HCT116 (cell line): ENCODE data around the gene TTYH3. TPM values are rescaled to one million over a fixed set of nuclear protein-coding genes. Genes with fewer than 3 reads are reported as not detected.

Source experiments
- ATAC-seq: fragments of 200-7000 bp; cut with Tn5 transposase; 2 replicates; pipeline ENCODE4 v1.9.1; 2020; ENCODE audit warnings: mild to moderate bottlenecking, moderate library complexity
- BruUV-seq: library from RNA; stranded (reverse); fragments of 400-500 nt; replicated peaks from 2 replicates; lab custom pipeline; 2021; lab: Mats Ljungman, UMichigan
- CTCF ChIA-PET: fragments of 300-600 bp; sonication (Branson Sonifier 250); formaldehyde crosslinking; loops from one replicate; lab custom pipeline; 2021; ENCODE audit warnings: antibody characterized with exemption; lab: Charles Lee
- POLR2A ChIA-PET: fragments of 300-600, 350-600 bp; sonication (Branson Sonifier 250); formaldehyde crosslinking; loops from one replicate; lab custom pipeline; 2021; ENCODE audit warnings: antibody characterized with exemption; lab: Charles Lee
- RAD21 ChIA-PET, 2 experiments: fragments of 300-600 bp; sonication (Branson Sonifier 250); formaldehyde crosslinking; loops; one replicate each; lab custom pipeline; 2023; ENCODE audit warnings: low total read pairs in 2 of 2; ENCODE audit not compliant: uncharacterized antibody in 2 of 2, unreplicated experiment in 2 of 2, low non-redundant PET in 1 of 2; lab: Charles Lee
- DNase-seq: peaks from one replicate; pipeline ENCODE4 v3.0.0-alpha.2; 2010; ENCODE audit warnings: low read depth, low spot score
- H2AFZ ChIP-seq: fragments of 200-600 bp; shearing (Covaris generic), sonication (generic); 2 replicates; pipeline ENCODE4 v1.6.1; 2017; ENCODE audit warnings: low read depth, mixed run types, mixed read lengths, antibody characterized with exemption, low read length; ENCODE audit not compliant: poor library complexity, severe bottlenecking
- H3K27ac ChIP-seq: 2 replicates; pipeline ENCODE4 v1.5.1; 2012; ENCODE audit warnings: low read depth, low read length
- H3K27me3 ChIP-seq: fragments of 200-600 bp; sonication (generic); 2 replicates; pipeline ENCODE4 v1.6.1; 2016; ENCODE audit warnings: mixed run types, low read length, mixed read lengths; ENCODE audit not compliant: insufficient read depth
- H3K36me3 ChIP-seq, 2 experiments: fragments of 200-500 bp in 1 of 2; fragments of 200-600 bp in 1 of 2; sonication (Bioruptor generic) in 1 of 2; sonication (generic) in 1 of 2; 2 replicates each; pipeline versions ENCODE4 v1.5.1 to v1.6.1; 2014 to 2016; ENCODE audit warnings: low read length in 2 of 2, inconsistent platforms in 1 of 2, mixed read lengths in 1 of 2, mixed run types in 1 of 2; ENCODE audit not compliant: insufficient read depth in 2 of 2, control insufficient read depth in 1 of 2
- H3K4me1 ChIP-seq, 2 experiments: fragments of 200-600 bp in 1 of 2; sonication (generic) in 1 of 2; 2 replicates each; pipeline versions ENCODE4 v1.5.1 to v1.6.1; 2012 to 2017; ENCODE audit warnings: low read length in 2 of 2, inconsistent platforms in 1 of 2, mild to moderate bottlenecking in 1 of 2, mixed read lengths in 1 of 2, mixed run types in 1 of 2, moderate library complexity in 1 of 2; ENCODE audit not compliant: insufficient read depth in 2 of 2, control insufficient read depth in 1 of 2
- H3K4me2 ChIP-seq: fragments of 200-600 bp; sonication (generic); 2 replicates; pipeline ENCODE4 v1.6.1; 2017; ENCODE audit warnings: mixed run types, low read length, mixed read lengths
- H3K4me3 ChIP-seq, 2 experiments: fragments of 200-600 bp in 1 of 2; sonication (generic) in 1 of 2; replicated peaks in 1 of 2; 2 replicates each; pipeline ENCODE4 v1.5.1; 2011 to 2016; ENCODE audit warnings: low read length in 2 of 2, control low read depth in 1 of 2, low read depth in 1 of 2, mild to moderate bottlenecking in 1 of 2, mixed read lengths in 1 of 2, mixed run types in 1 of 2
- H3K79me2 ChIP-seq: fragments of 200-600 bp; sonication (generic); 2 replicates; pipeline ENCODE4 v1.6.1; 2017; ENCODE audit warnings: mild to moderate bottlenecking, mixed run types, low read length, moderate library complexity, mixed read lengths; ENCODE audit not compliant: insufficient read depth
- H3K9ac ChIP-seq: fragments of 200-600 bp; sonication (generic); 2 replicates; pipeline ENCODE4 v1.6.1; 2016; ENCODE audit warnings: low read length, mixed read lengths
- H3K9me2 ChIP-seq: fragments of 200-600 bp; sonication (generic), shearing (Covaris generic); 2 replicates; pipeline ENCODE4 v1.6.1; 2017; ENCODE audit warnings: mixed run types, mild to moderate bottlenecking, moderate library complexity; ENCODE audit not compliant: insufficient read depth
- H3K9me3 ChIP-seq, 2 experiments: fragments of 200-500 bp in 1 of 2; fragments of 200-600 bp in 1 of 2; sonication (Bioruptor generic) in 1 of 2; sonication (generic) in 1 of 2; 2 replicates each; pipeline ENCODE4 v1.6.1; 2014 to 2017; ENCODE audit warnings: low read length in 2 of 2, mixed read lengths in 2 of 2, inconsistent platforms in 1 of 2, low read depth in 1 of 2, mild to moderate bottlenecking in 1 of 2, mixed run types in 1 of 2, moderate library complexity in 1 of 2; ENCODE audit not compliant: control insufficient read depth in 1 of 2, insufficient read depth in 1 of 2
- H4K20me1 ChIP-seq: fragments of 200-600 bp; sonication (generic), shearing (Covaris generic); 2 replicates; pipeline ENCODE4 v1.6.1; 2017; ENCODE audit warnings: mixed run types, mild to moderate bottlenecking, moderate library complexity; ENCODE audit not compliant: insufficient read depth
- CBX3 ChIP-seq: IDR thresholded peaks from 2 replicates; pipeline ENCODE4 v1.6.1; 2012; ENCODE audit warnings: low read depth
- EZH2 ChIP-seq: fragments of 200-600 bp; sonication (generic); IDR thresholded peaks from 2 replicates; pipeline ENCODE4 v1.6.1; 2017; ENCODE audit warnings: antibody characterized with exemption, mixed run types
- EZH2phosphoT487 ChIP-seq: fragments of 200-600 bp; IDR thresholded peaks from 2 replicates; pipeline ENCODE4 v1.6.1; 2018; ENCODE audit warnings: antibody characterized with exemption, borderline replicate concordance
- JUND ChIP-seq: IDR thresholded peaks from 2 replicates; pipeline ENCODE4 v1.6.1; 2012
- POLR2A ChIP-seq: IDR thresholded peaks from 2 replicates; pipeline ENCODE4 v1.7.0; 2011; ENCODE audit warnings: borderline replicate concordance; ENCODE audit not compliant: insufficient read depth, insufficient read length; ENCODE audit errors: extremely low read depth
- POLR2AphosphoS5 ChIP-seq: IDR thresholded peaks from 2 replicates; pipeline ENCODE4 v1.6.1; 2011; ENCODE audit warnings: mild to moderate bottlenecking, low read depth, low read length, moderate library complexity
- RAD21 ChIP-seq: IDR thresholded peaks from 2 replicates; pipeline ENCODE4 v1.6.1; 2012; ENCODE audit warnings: low read depth, mild to moderate bottlenecking
- SP1 ChIP-seq: IDR thresholded peaks from 2 replicates; pipeline ENCODE4 v1.6.1; 2012; ENCODE audit warnings: low read depth
- SRF ChIP-seq: IDR thresholded peaks from 2 replicates; pipeline ENCODE4 v1.6.1; 2012; ENCODE audit warnings: low read depth
- YY1 ChIP-seq: IDR thresholded peaks from 2 replicates; pipeline ENCODE4 v1.6.1; 2011; ENCODE audit warnings: low read length, low read depth, moderate library complexity, mild to moderate bottlenecking; ENCODE audit not compliant: insufficient replicate concordance; ENCODE audit errors: extremely low read depth
- ZFX ChIP-seq: fragments of 450-650 bp; IDR thresholded peaks from 2 replicates; pipeline ENCODE4 v1.6.1; 2017
- ZNF274 ChIP-seq: fragments of 200-500 bp; sonication (Bioruptor generic); IDR thresholded peaks from 2 replicates; pipeline ENCODE4 v1.6.1; 2014; ENCODE audit warnings: mild to moderate bottlenecking, low read depth, low read length, inconsistent platforms
- intact Hi-C: fragments of 100-400 bp; cut with micrococcal nuclease; formaldehyde crosslinking; loops from 2 replicates; pipeline ENCODE4 v1.10.0; 2022
- total RNA-seq: library from RNA; stranded (reverse); gene quantifications from one replicate; pipeline ENCODE4 v1.2.1, GENCODE V29; 2021; ENCODE audit not compliant: unreplicated experiment
- TF ChIP-seq, protein P1 (sequence below): IDR thresholded peaks from 2 replicates; pipeline ENCODE4 v1.6.1; 2012
- TF ChIP-seq, protein P2 (sequence below): IDR thresholded peaks from 2 replicates; pipeline ENCODE4 v1.6.1; 2012

Gene TTYH3
- total RNA-seq, 1 experiment from 2014 or later = 40.3 TPM

DNA sequence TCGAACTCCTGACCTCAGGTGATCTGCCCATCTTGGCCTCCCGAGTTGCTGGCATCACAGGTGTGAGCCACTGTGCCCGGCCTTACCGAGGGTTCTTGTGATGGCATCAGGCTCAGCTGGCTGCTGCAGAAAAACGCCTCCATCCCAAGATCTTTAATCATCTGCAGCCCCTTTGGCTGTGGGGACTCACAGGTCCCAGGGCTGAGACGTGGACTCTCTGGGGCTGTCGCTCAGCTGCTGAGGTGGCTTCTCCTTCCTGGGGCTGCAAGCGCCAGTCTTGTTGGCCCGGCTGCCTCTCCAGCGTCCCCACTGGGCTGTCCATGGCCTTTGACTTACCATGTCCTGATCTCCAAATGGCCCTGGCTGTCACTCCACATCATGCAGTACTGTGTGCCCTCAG is 76.3 kb downstream of the TTYH3 start:
- Histone ChIP-seq H3K79me2 (no peaks in the 10 kb centered on the region), H2AFZ (no peak overlapping the region), H3K36me3 (no peaks in the 10 kb centered on the region), H3K9me3 (no peaks in the 10 kb centered on the region), H3K4me1 (peaks cover 8 to 12% of the 10 kb centered on the region in 2 experiments), H4K20me1 (no peaks in the 10 kb centered on the region), H3K4me3 (no peak overlapping the region), H3K27me3 (no peaks in the 10 kb centered on the region), H3K27ac (no peak overlapping the region), H3K4me2 (no peak overlapping the region), H3K9me2 (no peaks in the 10 kb centered on the region), H3K9ac (no peak overlapping the region)
- intact Hi-C loops = no loop called here
- TF ChIP-seq SRF = no peak
- TF ChIP-seq, protein P1, sequence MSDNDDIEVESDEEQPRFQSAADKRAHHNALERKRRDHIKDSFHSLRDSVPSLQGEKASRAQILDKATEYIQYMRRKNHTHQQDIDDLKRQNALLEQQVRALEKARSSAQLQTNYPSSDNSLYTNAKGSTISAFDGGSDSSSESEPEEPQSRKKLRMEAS = no peak
- TF ChIP-seq JUND = no peak
- no peak for TF ChIP-seq RAD21
- no peak for TF ChIP-seq YY1
- TF ChIP-seq ZNF274 = no peak
- TF ChIP-seq POLR2AphosphoS5 = no peak
- TF ChIP-seq EZH2 = no peak
- TF ChIP-seq EZH2phosphoT487 = no peak
- TF ChIP-seq CBX3 = no peak
- TF ChIP-seq POLR2A = no peak
- no peak for TF ChIP-seq SP1
- no peak for TF ChIP-seq ZFX
- TF ChIP-seq, protein P2, sequence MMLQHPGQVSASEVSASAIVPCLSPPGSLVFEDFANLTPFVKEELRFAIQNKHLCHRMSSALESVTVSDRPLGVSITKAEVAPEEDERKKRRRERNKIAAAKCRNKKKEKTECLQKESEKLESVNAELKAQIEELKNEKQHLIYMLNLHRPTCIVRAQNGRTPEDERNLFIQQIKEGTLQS = no peak
- BruUV-seq = no TSS peak
- CTCF ChIA-PET = interaction anchor here (2.9 kb wide), 1 partner anchor 257 kb away, joined by 15 read pairs; no protein-coding TSS in a partner anchor
- POLR2A ChIA-PET = no interaction called here
- ATAC-seq = no peak
- RAD21 ChIA-PET = no interaction called here
- no peak for DNase-seq
